Activated naive CD8-positive, alpha-beta T cell treated with anti-CD3 and anti-CD28 coated beads, Interleukin-2, amount 10 ng/mL, durations not matched to agents 7 days and 5 days (primary cell): ENCODE data around the gene CCDC183. TPM values are rescaled to one million over a fixed set of nuclear protein-coding genes. Genes with fewer than 3 reads are reported as not detected.
A peak's percentile ranks its signal among the peaks of the same experiment; 100 is the strongest.
"Not testable (repeated sequence)": the region's sequence is repeated elsewhere in the genome, so short reads cannot be mapped to it uniquely, and the experiment has no call there.

Source experiments
- ATAC-seq: fragments of 150-1000 bp; cut with Tn5 transposase; one replicate; pipeline ENCODE4 v1.10.0; 2021; ENCODE audit warnings: low read depth, moderate library complexity
- POLR2A ChIA-PET: fragments of 350-600 bp; sonication (Branson Sonifier 250); formaldehyde crosslinking; loops from one replicate; lab custom pipeline; 2021; ENCODE audit warnings: antibody characterized with exemption; lab: Charles Lee
- DNase-seq: peaks from one replicate; pipeline ENCODE4 v3.0.0; 2021
- H3K27ac Mint-ChIP-seq: one replicate; pipeline ENCODE4 v1.8.0; 2022; ENCODE audit warnings: mild to moderate bottlenecking, mixed read lengths
- H3K27me3 Mint-ChIP-seq: one replicate; pipeline ENCODE4 v1.8.0; 2022; ENCODE audit warnings: mild to moderate bottlenecking, moderate library complexity, mixed read lengths
- H3K36me3 Mint-ChIP-seq: one replicate; pipeline ENCODE4 v1.8.0; 2021; ENCODE audit warnings: mild to moderate bottlenecking, mixed read lengths
- H3K4me1 Mint-ChIP-seq: one replicate; pipeline ENCODE4 v1.8.0; 2021; ENCODE audit warnings: mixed read lengths
- H3K4me3 Mint-ChIP-seq: one replicate; pipeline ENCODE4 v1.8.0; 2022; ENCODE audit warnings: mild to moderate bottlenecking, moderate library complexity, mixed read lengths
- H3K9me3 Mint-ChIP-seq: one replicate; pipeline ENCODE4 v1.8.0; 2021; ENCODE audit warnings: mixed read lengths
- total RNA-seq, 2 experiments: library from RNA; stranded (reverse); gene quantifications; one replicate each; pipeline ENCODE4 v1.2.3, GENCODE V29; 2021

CCDC183 gene
- total RNA-seq, 2 experiments from 2014 or later, result 1.7 to 2.2 TPM

DNA sequence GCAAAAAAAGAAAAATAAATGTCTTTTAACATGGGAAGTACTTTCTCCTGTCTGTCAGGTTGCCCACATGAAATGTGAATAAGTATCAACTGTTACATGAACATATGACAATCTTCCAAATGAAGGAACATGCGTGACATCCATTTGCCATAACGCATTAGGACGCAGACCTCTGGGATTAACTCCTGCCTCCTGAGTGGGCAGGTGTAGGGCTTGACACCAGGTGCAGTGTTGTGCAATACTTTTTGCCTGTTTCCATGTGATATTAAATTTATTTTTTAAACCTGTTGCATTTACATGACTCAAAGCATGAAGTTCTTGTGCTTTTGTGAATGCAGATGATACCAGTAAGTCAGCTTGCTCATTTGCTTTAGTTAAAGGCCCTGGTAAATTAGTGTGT is 13.7 kb upstream of the CCDC183 start:
- Mint-ChIP-seq H3K27ac (no peak overlapping the region), H3K4me1 (peaks cover 3% of the 10 kb centered on the region), H3K27me3 (peaks cover 32% of the 10 kb centered on the region)

DNA sequence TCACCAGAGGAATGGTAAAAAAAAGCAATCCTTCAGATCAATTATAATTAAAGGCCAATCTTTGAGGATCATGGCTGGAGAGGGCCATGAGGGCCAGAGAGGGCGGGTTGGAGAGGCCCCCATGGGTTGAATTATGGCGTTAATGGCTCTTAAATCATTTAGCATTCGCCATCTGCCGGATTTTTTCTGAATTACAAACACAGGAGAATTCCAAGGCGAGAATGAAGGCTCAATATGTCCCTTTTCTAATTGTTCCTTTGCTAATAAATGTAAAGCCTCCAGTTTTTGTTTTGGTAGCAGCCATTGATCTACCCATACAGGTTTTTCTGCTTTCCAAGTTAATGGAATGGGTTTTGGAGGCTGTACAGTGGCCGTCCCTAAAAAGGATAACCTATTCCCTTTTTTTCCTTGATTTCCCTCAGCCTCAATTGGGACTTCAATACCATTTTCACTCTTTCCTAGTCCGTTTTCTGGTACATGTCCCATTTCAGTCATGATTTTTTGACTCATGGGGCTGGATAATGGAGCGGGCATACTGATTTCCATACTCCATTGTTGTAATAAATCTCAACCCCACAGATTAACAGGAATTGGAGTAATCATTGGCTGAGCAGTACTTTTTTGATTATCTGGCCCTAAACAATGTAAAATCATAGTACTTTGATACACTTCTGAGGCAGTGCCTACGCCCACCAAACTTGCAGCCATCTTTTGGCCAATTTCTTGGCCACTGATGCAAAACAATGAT is 11.7 kb upstream of the CCDC183 start:
- H3K27me3 Mint-ChIP-seq, result peaks cover 19% of the 10 kb centered on the region
- DNase-seq, result no peak
- no peak overlapping the region for H3K27ac Mint-ChIP-seq
- peaks cover 14% of the 10 kb centered on the region for H3K4me1 Mint-ChIP-seq
- ATAC-seq, result no peak
- POLR2A ChIA-PET, result no interaction called here
- H3K9me3 Mint-ChIP-seq, result no peaks in the 10 kb centered on the region
- no peak overlapping the region for H3K4me3 Mint-ChIP-seq
- H3K36me3 Mint-ChIP-seq, result no peaks in the 10 kb centered on the region

More for the DNA sequence above, 13.7 kb upstream of the CCDC183 start:
- POLR2A ChIA-PET, result no interaction called here
- no peak overlapping the region for H3K4me3 Mint-ChIP-seq
- ATAC-seq, result no peak
- H3K36me3 Mint-ChIP-seq, result no peaks in the 10 kb centered on the region
- no peak for DNase-seq
- no peaks in the 10 kb centered on the region for H3K9me3 Mint-ChIP-seq

DNA sequence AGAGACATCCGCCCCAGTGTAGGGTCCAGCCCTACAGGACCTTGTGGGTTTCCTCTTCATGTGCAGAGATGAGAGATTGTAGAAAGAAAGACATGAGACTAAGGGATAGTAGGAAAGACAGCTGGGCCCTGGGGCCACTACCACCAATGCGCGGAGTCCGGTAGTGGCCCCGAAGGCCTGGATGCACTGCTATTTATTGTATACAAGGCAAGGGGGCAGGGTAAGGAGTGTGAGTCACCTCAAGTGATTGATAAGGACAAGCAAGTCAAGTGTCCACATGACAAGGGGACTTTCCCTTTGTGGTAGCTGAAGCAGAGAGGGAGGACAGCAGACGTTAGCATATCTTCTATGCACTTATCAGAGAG is 11.2 kb upstream of the CCDC183 start:
- no peaks in the 10 kb centered on the region for H3K36me3 Mint-ChIP-seq
- H3K27me3 Mint-ChIP-seq, result peaks cover 15% of the 10 kb centered on the region
- POLR2A ChIA-PET, result no interaction called here
- no peak for ATAC-seq
- H3K4me3 Mint-ChIP-seq, result no peak overlapping the region
- no peak overlapping the region for H3K27ac Mint-ChIP-seq
- peaks cover 14% of the 10 kb centered on the region for H3K4me1 Mint-ChIP-seq
- DNase-seq, result no peak
- H3K9me3 Mint-ChIP-seq, result no peaks in the 10 kb centered on the region

DNA sequence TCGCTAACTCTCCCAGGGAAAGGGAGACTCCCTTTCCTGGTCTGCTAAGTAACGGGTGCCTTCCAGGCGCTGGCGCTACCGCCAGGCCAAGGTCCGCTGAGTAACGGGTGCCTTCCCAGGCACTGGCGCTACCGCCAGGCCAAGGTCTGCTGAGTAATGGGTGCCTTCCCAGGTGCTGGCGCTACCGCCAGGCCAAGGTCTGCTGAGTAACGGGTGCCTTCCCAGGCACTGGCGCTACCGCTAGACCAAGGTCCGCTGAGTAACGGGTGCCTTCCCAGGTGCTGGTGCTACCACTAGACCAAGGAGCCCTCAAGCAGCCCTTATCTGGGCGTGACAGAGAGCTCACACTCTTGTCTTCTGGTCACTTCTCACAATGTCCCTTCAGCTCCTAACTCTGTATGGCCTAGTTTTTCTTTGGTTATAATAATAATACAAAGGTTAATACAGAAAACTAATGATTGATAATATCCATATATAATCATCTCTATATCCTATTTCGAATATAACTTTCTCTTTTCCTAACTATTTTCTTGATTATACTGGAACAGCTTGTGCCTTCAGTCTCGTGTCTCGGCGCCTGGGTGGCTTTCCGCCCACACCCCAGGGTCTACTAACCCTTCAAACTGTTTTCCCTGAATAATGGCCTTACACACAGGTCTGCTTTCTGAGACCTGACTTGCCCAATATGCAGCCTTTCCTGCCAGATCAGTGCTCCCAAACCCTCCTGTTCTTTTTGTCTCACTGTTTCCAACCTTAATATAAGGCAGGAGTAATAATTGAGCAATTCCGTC is 10.4 kb upstream of the CCDC183 start:
- H3K27ac Mint-ChIP-seq, POLR2A ChIA-PET, H3K27me3 Mint-ChIP-seq, DNase-seq, ATAC-seq, H3K9me3 Mint-ChIP-seq, H3K4me3 Mint-ChIP-seq, H3K36me3 Mint-ChIP-seq: not testable (repeated sequence)
- peaks cover 18% of the 10 kb centered on the region for H3K4me1 Mint-ChIP-seq

DNA sequence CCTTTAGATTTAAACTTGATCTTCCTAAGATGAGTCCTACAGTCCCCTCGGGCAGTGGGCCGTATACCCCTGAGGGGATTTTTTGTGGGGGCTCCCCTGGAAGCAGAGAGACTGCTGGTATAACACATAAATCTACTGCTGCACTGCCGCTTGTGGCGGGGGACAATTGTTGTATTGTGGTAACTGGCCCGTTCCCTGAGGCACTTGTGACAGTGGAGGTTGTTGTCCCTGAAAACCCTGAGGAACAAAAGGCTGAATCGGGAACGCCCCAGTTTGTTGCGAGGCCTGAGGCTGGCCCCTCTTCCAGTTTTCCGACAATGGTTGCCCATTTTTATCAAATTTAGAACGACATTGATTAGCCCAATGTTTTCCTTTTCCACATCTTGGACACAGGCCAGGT is 9.7 kb upstream of the CCDC183 start:
- Mint-ChIP-seq H3K27ac (no peak overlapping the region), H3K36me3 (no peaks in the 10 kb centered on the region), H3K4me3 (no peak overlapping the region), H3K27me3 (peaks cover 7% of the 10 kb centered on the region), H3K9me3 (no peaks in the 10 kb centered on the region), H3K4me1 (peaks cover 18% of the 10 kb centered on the region)
- no peak for DNase-seq
- ATAC-seq, result no peak
- POLR2A ChIA-PET, result no interaction called here

DNA sequence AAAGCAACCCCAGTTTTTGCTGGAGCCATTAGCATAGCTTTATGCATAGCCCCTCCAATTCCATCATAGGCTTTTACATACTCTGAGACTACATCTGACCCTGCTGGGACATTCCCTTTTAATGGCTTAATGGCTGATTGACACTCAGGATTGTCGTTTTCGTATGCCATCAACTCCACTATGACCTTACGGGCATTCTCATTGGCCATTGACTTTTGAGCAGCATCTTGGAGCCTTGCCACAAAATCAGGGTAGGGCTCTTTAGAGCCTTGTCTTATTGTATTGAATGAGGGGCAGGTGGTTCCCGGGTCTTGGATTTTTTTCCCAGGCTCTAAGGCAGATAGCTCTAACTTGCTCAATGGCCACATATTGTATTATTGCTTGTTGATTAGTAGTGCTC is 9.2 kb upstream of the CCDC183 start:
- H3K9me3 Mint-ChIP-seq, ATAC-seq, H3K4me3 Mint-ChIP-seq, H3K27ac Mint-ChIP-seq, H3K36me3 Mint-ChIP-seq, DNase-seq, POLR2A ChIA-PET, H3K27me3 Mint-ChIP-seq: not testable (repeated sequence)
- peaks cover 20% of the 10 kb centered on the region for H3K4me1 Mint-ChIP-seq

DNA sequence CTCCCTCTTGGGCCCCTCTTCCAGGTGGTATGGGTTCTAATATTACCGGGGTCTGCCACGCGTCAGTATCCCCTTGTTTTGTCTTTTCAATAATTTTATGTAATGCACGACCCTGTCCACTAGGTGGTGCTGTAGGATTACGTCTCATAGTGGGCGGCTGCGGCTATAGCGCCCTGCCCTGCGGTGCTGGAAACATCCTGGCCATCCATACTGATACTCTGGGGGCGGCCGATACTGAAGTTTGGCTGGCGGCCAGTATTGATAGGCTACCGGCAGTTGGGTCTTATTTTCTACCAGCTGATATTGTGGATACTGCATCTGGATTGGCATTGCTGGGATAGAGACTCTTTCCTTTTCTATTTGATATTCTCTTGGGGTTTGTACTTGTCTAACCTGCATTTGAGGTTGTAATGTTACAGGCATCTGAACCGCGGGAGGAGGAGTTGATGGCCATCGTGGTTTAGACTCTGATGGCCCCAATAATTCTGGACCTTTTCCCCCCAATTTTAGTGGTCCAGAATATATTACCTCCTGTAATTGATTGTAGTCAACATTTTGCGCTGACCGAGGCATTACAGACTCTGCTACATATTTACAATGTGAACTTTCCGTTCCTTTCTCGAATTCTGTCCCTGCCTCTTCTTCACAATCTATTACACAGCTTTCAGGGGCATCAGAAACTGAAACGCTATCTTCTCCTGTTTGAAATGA is 8.3 kb upstream of the CCDC183 start:
- no peak overlapping the region for H3K27ac Mint-ChIP-seq
- peaks cover 3% of the 10 kb centered on the region for H3K27me3 Mint-ChIP-seq
- H3K4me1 Mint-ChIP-seq, result peaks cover 25% of the 10 kb centered on the region
- peak overlapping the region; percentile 18 for H3K4me3 Mint-ChIP-seq
- POLR2A ChIA-PET, result interaction anchor here (0.9 kb wide), 1 partner anchor 247 kb away, joined by 3 read pairs; no protein-coding TSS in a partner anchor
- peak; percentile 68 for DNase-seq
- no peaks in the 10 kb centered on the region for H3K9me3 Mint-ChIP-seq
- no peaks in the 10 kb centered on the region for H3K36me3 Mint-ChIP-seq
- no peak for ATAC-seq

DNA sequence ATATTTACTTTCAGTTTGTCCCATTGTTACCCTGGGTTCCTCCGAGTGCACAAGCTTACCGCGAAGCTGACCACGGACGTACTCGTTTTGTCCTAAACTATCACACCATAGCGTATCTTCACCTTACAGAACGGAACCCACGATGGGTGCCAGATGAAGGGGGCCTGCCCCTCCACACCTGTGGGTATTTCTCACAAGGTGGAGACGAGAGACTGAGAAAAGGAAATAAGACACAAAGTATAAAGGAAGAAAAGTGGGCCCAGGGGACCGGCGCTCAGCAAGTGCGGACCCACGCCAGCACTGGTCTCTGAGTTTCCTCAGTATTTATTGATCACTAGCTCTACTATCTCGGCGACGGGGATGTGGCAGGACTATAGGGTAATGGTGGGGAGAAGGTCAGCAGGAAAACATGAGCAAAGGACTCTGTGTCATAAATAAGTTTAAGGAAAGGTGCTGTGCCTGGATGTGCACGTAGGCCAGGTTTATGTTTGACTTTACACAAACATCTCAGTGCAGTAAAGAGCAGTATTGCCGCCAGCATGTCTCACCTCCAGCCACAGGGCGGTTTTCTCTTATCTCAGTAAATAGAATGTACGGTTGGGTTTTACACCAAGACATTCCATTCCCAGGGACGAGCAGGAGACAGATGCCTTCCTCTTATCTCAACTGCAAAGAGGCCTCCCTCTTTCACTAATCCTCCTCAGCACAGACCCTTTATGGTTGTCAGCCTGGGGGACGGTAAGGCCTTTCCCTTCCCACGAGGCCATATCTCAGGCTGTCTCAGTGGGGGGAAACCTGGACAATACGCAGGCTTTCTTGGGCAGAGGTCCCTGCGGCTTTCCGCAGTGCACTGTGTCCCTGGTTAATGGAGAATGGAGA is 7.3 kb upstream of the CCDC183 start:
- Mint-ChIP-seq H3K4me3 (peak overlapping the region; percentile 16), H3K4me1 (peaks cover 25% of the 10 kb centered on the region)
- not testable (repeated sequence) for H3K27ac Mint-ChIP-seq, H3K36me3 Mint-ChIP-seq, H3K27me3 Mint-ChIP-seq, DNase-seq, ATAC-seq, H3K9me3 Mint-ChIP-seq
- POLR2A ChIA-PET, result interaction anchor here (0.9 kb wide), 1 partner anchor 246 kb away, joined by 3 read pairs; no protein-coding TSS in a partner anchor

DNA sequence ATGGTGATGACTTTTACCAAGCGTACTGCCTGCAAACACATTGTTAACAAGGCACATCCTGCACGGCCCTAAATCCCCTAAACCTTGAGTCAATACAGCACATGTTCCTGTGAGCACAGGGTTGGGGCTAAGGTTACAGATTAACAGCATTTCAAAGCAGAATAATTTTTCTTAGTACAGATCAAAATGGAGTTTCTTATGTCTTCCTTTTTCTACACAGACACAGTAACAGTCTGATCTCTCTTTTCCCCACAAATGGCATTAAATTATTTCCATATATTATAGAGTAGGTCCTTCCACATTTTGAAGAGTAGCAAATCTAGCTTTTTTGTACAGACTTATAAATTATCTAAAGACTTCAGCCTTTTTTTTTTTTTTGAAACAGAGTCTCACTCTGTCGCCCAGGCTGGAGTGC is 6.6 kb upstream of the CCDC183 start:
- Mint-ChIP-seq H3K9me3 (no peaks in the 10 kb centered on the region), H3K4me3 (no peak overlapping the region), H3K4me1 (peaks cover 25% of the 10 kb centered on the region), H3K36me3 (no peaks in the 10 kb centered on the region), H3K27me3 (peaks cover 3% of the 10 kb centered on the region), H3K27ac (no peak overlapping the region)
- DNase-seq (no peak), ATAC-seq (no peak)
- POLR2A ChIA-PET, result no interaction called here

DNA sequence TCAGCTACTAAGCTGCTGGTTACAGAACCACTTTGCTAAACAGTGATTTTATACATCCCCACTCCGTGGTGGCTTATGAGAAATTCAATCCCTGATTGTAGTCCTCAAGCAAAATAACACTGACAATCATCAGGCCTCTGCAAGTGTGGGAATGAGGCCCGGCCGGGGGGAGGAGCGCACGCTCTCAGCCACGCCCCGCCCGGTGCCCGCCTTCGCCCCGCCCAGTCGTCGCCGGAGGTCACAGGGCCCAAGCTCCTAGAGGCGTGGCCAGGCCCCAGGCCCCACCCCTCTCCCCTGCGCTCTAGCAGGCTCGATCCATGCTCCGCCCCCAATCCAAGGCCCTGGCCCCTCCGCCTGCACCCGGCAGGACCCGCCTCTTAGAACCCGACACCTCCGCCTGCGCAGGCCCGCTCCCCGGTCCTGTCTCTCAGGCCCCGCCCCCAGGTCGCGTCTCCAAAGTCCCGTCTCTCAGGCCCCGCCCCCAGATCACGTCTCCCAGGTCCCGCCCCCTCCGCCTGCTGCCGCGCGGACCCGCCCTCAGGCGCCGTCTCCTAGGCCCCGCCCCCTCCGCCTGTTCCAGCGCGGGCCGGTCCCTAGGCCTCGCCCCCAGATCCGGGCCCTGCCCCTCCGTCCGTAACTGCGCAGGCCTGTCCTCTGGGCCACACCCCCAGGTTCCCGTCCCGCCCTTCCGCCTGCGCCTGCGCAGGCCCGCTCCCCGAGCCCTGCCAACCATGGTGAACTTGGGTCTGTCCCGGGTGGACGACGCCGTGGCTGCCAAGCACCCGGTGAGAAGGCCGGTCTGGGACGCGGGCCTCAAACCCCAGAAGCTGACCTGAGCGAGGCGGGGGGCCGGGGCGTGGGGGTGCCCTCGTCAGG is 5.3 kb upstream of the CCDC183 start, which contains the start of gene TMEM141:
TSS of gene TMEM141 (plus strand) at position 705 of the 876 bp plus-strand sequence. CDS start at position 732, 27 bp downstream.
- peaks cover 23% of the 10 kb centered on the region for H3K4me1 Mint-ChIP-seq
- H3K27ac Mint-ChIP-seq, result peak within 1 kb of the TSS; percentile 90
- H3K36me3 Mint-ChIP-seq, result no peaks in the 10 kb centered on the region
- H3K9me3 Mint-ChIP-seq, result no peaks in the 10 kb centered on the region
- peak; percentile 100 for DNase-seq
- ATAC-seq, result peak; percentile 89
- H3K27me3 Mint-ChIP-seq, result peaks cover 4% of the 10 kb centered on the region
- POLR2A ChIA-PET, result interaction anchor here (0.8 to 1.5 kb wide), 6 partner anchors 15 to 450 kb away, joined by 3 to 7 read pairs (median 4); partner anchors contain the start of gene RABL6
- H3K4me3 Mint-ChIP-seq, result peak within 1 kb of the TSS; percentile 82

DNA sequence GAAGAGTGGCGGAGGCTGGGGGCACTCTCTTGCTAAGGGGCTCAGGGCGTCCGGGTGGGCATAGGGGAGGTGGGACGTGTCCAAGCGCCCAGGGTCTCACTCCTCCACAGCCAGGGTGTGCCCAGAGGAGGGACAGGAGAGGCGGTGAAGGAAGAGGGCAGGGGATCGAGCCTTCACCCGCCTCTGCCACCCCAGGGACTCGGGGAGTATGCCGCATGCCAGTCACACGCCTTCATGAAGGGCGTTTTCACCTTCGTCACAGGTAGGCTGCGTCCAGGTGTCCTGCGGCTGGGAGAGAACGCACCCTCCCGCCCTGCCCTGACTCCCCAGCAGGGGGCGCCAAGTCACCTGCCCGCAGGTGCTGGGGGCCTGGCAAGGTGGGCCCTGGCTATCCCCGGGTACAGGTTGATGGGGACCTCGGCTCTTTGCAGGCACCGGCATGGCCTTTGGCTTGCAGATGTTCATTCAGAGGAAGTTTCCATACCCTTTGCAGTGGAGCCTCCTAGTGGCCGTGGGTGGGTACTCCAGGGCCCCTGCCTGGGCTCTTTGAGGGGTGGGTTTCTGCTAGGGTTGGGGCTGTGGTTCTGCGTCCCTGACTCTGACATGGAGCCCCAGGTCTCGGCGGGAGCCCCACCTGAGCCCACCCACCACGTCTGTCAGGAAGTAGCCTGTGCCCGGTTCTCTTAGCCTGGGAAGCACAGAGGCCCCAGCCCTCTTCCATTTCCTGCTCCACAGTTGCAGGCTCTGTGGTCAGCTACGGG is 4.4 kb upstream of the CCDC183 start:
- H3K36me3 Mint-ChIP-seq, result no peaks in the 10 kb centered on the region

More for the DNA sequence above, 4.4 kb upstream of the CCDC183 start:
- H3K27me3 Mint-ChIP-seq, result peaks cover 11% of the 10 kb centered on the region
- ATAC-seq (peak; percentile 13), DNase-seq (peak; percentile 81)
- H3K27ac Mint-ChIP-seq, result peak overlapping the region; percentile 90
- POLR2A ChIA-PET, result interaction anchor here (0.6 to 1.5 kb wide), 5 partner anchors 14 to 300 kb away, joined by 3 to 7 read pairs (median 4); partner anchors contain the start of gene RABL6
- no peaks in the 10 kb centered on the region for H3K9me3 Mint-ChIP-seq
- H3K4me3 Mint-ChIP-seq, result peak overlapping the region; percentile 82
- peaks cover 26% of the 10 kb centered on the region for H3K4me1 Mint-ChIP-seq
